Middle frontal gyrus (tissue), 1 donor: ENCODE data around the gene PFDN1.

ENCODE experiments used
- DNase-seq: peaks from one replicate; pipeline ENCODE4 v3.0.0-alpha.2; 2015; ENCODE audit warnings: low spot score; ENCODE audit errors: extremely low spot score

PFDN1 gene

GRCh38 chr5:140328036-140328764 lies 25.3 kb upstream of the PFDN1 start:
- no peak for DNase-seq

GRCh38 chr5:140327589-140327988 lies 24.7 kb upstream of the PFDN1 start:
- no peak for DNase-seq

- no peak for DNase-seq
Observed at GRCh38 chr5:140325486-140325885, 22.6 kb upstream of the PFDN1 start.

GRCh38 chr5:140324617-140325241 lies 21.8 kb upstream of the PFDN1 start:
- no peak for DNase-seq

- no peak for DNase-seq
Observed at GRCh38 chr5:140324041-140324600, 21.2 kb upstream of the PFDN1 start.

GRCh38 chr5:140322751-140323731 lies 20.1 kb upstream of the PFDN1 start:
- DNase-seq: no peak

GRCh38 chr5:140321796-140322195 lies 18.9 kb upstream of the PFDN1 start:
- no peak for DNase-seq

GRCh38 chr5:140319833-140320232 lies 16.9 kb upstream of the PFDN1 start:
- no peak for DNase-seq

GRCh38 chr5:140318792-140319191 lies 15.9 kb upstream of the PFDN1 start:
- DNase-seq: no peak

- DNase-seq: no peak
Observed at GRCh38 chr5:140317859-140318258, 15.0 kb upstream of the PFDN1 start.

- no peak for DNase-seq
Observed at GRCh38 chr5:140312791-140313189, 9.9 kb upstream of the PFDN1 start.

GRCh38 chr5:140312067-140312790 lies 9.3 kb upstream of the PFDN1 start:
- no peak for DNase-seq

- no peak for DNase-seq
Observed at GRCh38 chr5:140311011-140311467, 8.1 kb upstream of the PFDN1 start.

GRCh38 chr5:140310434-140310833 lies 7.5 kb upstream of the PFDN1 start:
- DNase-seq: no peak

- DNase-seq: no peak
Observed at GRCh38 chr5:140309706-140310249, 6.9 kb upstream of the PFDN1 start.

- DNase-seq: no peak
Observed at GRCh38 chr5:140305471-140305870, 2.6 kb upstream of the PFDN1 start.

- no peak for DNase-seq
Observed at GRCh38 chr5:140303966-140304365, 1.1 kb upstream of the PFDN1 start.

- no peak for DNase-seq
Observed at GRCh38 chr5:140301136-140301535, 1.8 kb downstream of the PFDN1 start.

GRCh38 chr5:140299056-140299455 lies 3.8 kb downstream of the PFDN1 start:
- no peak for DNase-seq

- no peak for DNase-seq
Observed at GRCh38 chr5:140298183-140298601, 4.7 kb downstream of the PFDN1 start.

GRCh38 chr5:140297283-140297682 lies 5.6 kb downstream of the PFDN1 start:
- no peak for DNase-seq
